K562 (cell line): ENCODE data around the gene SYT14. TPM values are rescaled to one million over a fixed set of nuclear protein-coding genes. Genes with fewer than 3 reads are reported as not detected.

ENCODE experiments used
- ATAC-seq: fragments of 200-7000 bp; cut with Tn5 transposase; 3 replicates; pipeline ENCODE4 v1.9.1; 2020; ENCODE audit warnings: moderate library complexity
- BruUV-seq: library from RNA; stranded (reverse); fragments of 400-500 nt; replicated peaks from 2 replicates; lab custom pipeline; 2021; lab: Mats Ljungman, UMichigan
- CTCF ChIA-PET: fragments of 300-600 bp; formaldehyde crosslinking; extraction: SDS; loops from one replicate; lab custom pipeline; 2021; ENCODE audit warnings: low intra/inter-chr PET ratio; lab: Yijun Ruan, JAX
- POLR2A ChIA-PET: fragments of 300-600, 350-650 bp; sonication (Branson Sonifier 250); formaldehyde crosslinking; extraction: SDS; loops from one replicate; lab custom pipeline; 2021; ENCODE audit warnings: antibody characterized with exemption, inconsistent platforms; lab: Yijun Ruan, JAX
- DNase-seq, 4 experiments: peaks; one replicate each; pipeline versions ENCODE4 v3.0.0 to v3.0.0-alpha.2; 2011 to 2018; ENCODE audit warnings: low spot score in 3 of 4, mixed read lengths in 3 of 4; ENCODE audit errors: extremely low read depth in 1 of 4
- FAIRE-seq: peaks from 2 replicates; lab custom pipeline; 2011; peaks lifted over from hg19 to GRCh38; lab: Jason Lieb, UNC
- H2AFZ ChIP-seq: 2 replicates; pipeline ENCODE4 v1.6.0; 2011; ENCODE audit warnings: low read depth, low read length, control low read depth, inconsistent platforms
- H3K27ac ChIP-seq: fragments of 200-600 bp; 3 replicates; pipeline ENCODE4 v1.8.0; 2011; ENCODE audit warnings: low read depth, mild to moderate bottlenecking, control low read depth, inconsistent platforms, low read length, moderate library complexity, mixed read lengths; ENCODE audit errors: extremely low read depth
- H3K27me3 ChIP-seq, 2 experiments: fragments of 300-600 bp in 1 of 2; 2 replicates in 1 of 2; 3 replicates in 1 of 2; pipeline versions ENCODE4 v1.6.0 to v1.8.0; 2011; ENCODE audit warnings: inconsistent platforms in 2 of 2, low read length in 2 of 2, mild to moderate bottlenecking in 1 of 2, mixed read lengths in 1 of 2, moderate library complexity in 1 of 2; ENCODE audit not compliant: control insufficient read depth in 2 of 2, insufficient read depth in 2 of 2
- H3K36me3 ChIP-seq: fragments of 300-600 bp; 3 replicates; pipeline ENCODE4 v1.8.0; 2011; ENCODE audit warnings: mild to moderate bottlenecking, low read length, inconsistent platforms; ENCODE audit not compliant: control insufficient read depth, insufficient read depth
- H3K4me1 ChIP-seq, 2 experiments: fragments of 200-600 bp in 1 of 2; replicated peaks in 1 of 2; 2 replicates in 1 of 2; 3 replicates in 1 of 2; pipeline versions ENCODE4 v1.5.1 to v1.8.0; 2011; ENCODE audit warnings: inconsistent platforms in 2 of 2, low read length in 2 of 2, mild to moderate bottlenecking in 1 of 2, mixed read lengths in 1 of 2, moderate library complexity in 1 of 2; ENCODE audit not compliant: control insufficient read depth in 2 of 2, insufficient read depth in 2 of 2
- H3K4me2 ChIP-seq: 2 replicates; pipeline ENCODE4 v1.6.1; 2011; ENCODE audit warnings: low read length, control low read depth, inconsistent platforms, mixed read lengths; ENCODE audit not compliant: insufficient read depth
- H3K4me3 ChIP-seq: fragments of 200-600 bp; sonication (generic), shearing (Covaris generic); 2 replicates; pipeline ENCODE4 v1.5.1; 2016; ENCODE audit warnings: control low read depth, inconsistent platforms
- H3K79me2 ChIP-seq: fragments of 200-600 bp; 3 replicates; pipeline ENCODE4 v1.8.0; 2011; ENCODE audit warnings: low read length, inconsistent platforms; ENCODE audit not compliant: control insufficient read depth, insufficient read depth
- H3K9ac ChIP-seq, 2 experiments: 2 replicates each; pipeline versions ENCODE4 v1.6.0 to v1.6.1; 2011; ENCODE audit warnings: low read depth in 2 of 2, low read length in 2 of 2, control low read depth in 1 of 2, inconsistent platforms in 1 of 2, mild to moderate bottlenecking in 1 of 2, mixed read lengths in 1 of 2; ENCODE audit not compliant: insufficient read depth in 1 of 2
- H3K9me1 ChIP-seq: one replicate; pipeline ENCODE4 v1.6.0; 2011; ENCODE audit warnings: inconsistent platforms, mild to moderate bottlenecking, low read length, moderate library complexity; ENCODE audit not compliant: control insufficient read depth, insufficient read depth
- H3K9me3 ChIP-seq: replicated peaks from 2 replicates; pipeline ENCODE4 v1.5.1; 2011; ENCODE audit warnings: low read depth, low read length, inconsistent platforms; ENCODE audit not compliant: control insufficient read depth, insufficient read depth
- H4K20me1 ChIP-seq: replicated peaks from 2 replicates; pipeline ENCODE4 v1.6.1; 2011; ENCODE audit warnings: low read length, inconsistent platforms, mixed read lengths; ENCODE audit not compliant: control insufficient read depth, insufficient read depth
- ASH1L ChIP-seq: fragments of 450-650 bp; IDR thresholded peaks from 2 replicates; pipeline ENCODE4 v1.6.1; 2018; ENCODE audit warnings: borderline replicate concordance, mild to moderate bottlenecking, low read depth; ENCODE audit not compliant: partially characterized antibody
- BCL6 ChIP-seq: fragments of 250-450 bp; sonication (Bioruptor Pico); IDR thresholded peaks from 2 replicates; pipeline ENCODE4 v1.4.0; 2020
- BRD9 ChIP-seq: fragments of 450-650 bp; IDR thresholded peaks from 2 replicates; pipeline ENCODE4 v1.6.1; 2018; ENCODE audit warnings: low read depth; ENCODE audit not compliant: partially characterized antibody
- CHCHD3 ChIP-seq: fragments of 250-450 bp; sonication (Bioruptor Pico); IDR thresholded peaks from 2 replicates; pipeline ENCODE4 v2.1.2; 2022; ENCODE audit warnings: mild to moderate bottlenecking
- CLOCK ChIP-seq: fragments of 250-450 bp; sonication (Bioruptor Pico); IDR thresholded peaks from 2 replicates; pipeline ENCODE4 v1.4.0; 2020; ENCODE audit warnings: mild to moderate bottlenecking, moderate library complexity, borderline replicate concordance
- E2F4 ChIP-seq: sonication (generic); formaldehyde crosslinking; IDR thresholded peaks from 2 replicates; pipeline ENCODE4 v1.8.0; 2022; ENCODE audit warnings: mild to moderate bottlenecking, low read depth, missing genetic modification reagents
- EP400 ChIP-seq: fragments of 450-650 bp; IDR thresholded peaks from 2 replicates; pipeline ENCODE4 v1.6.1; 2017; ENCODE audit warnings: antibody characterized with exemption, mild to moderate bottlenecking, moderate library complexity
- KLF16 ChIP-seq: IDR thresholded peaks from 2 replicates; pipeline ENCODE4 v1.6.1; 2016; ENCODE audit warnings: antibody characterized with exemption
- LCOR ChIP-seq: sonication (generic); formaldehyde crosslinking; IDR thresholded peaks from 2 replicates; pipeline ENCODE4 v1.8.0; 2022; ENCODE audit warnings: mild to moderate bottlenecking, missing genetic modification reagents
- PHF8 ChIP-seq: fragments of 200-600 bp; sonication (generic); IDR thresholded peaks from 2 replicates; pipeline ENCODE4 v1.6.1; 2012; ENCODE audit warnings: mixed run types, mild to moderate bottlenecking, inconsistent platforms, low read length, moderate library complexity, borderline replicate concordance
- RFX1 ChIP-seq: fragments of 450-650 bp; IDR thresholded peaks from 2 replicates; pipeline ENCODE4 v1.6.1; 2016; ENCODE audit warnings: mild to moderate bottlenecking, moderate library complexity
- SMAD3 ChIP-seq: fragments of 450-650 bp; formaldehyde crosslinking; conservative IDR thresholded peaks from 2 replicates; pipeline ENCODE4 v1.4.0; 2020; ENCODE audit warnings: mild to moderate bottlenecking
- SP1 ChIP-seq: sonication (generic); formaldehyde crosslinking; IDR thresholded peaks from 2 replicates; pipeline ENCODE4 v1.8.1; 2022; ENCODE audit warnings: mild to moderate bottlenecking, missing genetic modification reagents
- TARDBP ChIP-seq: fragments of 450-650 bp; IDR thresholded peaks from 2 replicates; pipeline ENCODE4 v1.6.1; 2016
- TOE1 ChIP-seq, 2 experiments: fragments of 450-650 bp in 1 of 2; sonication (generic) in 1 of 2; formaldehyde crosslinking in 1 of 2; IDR thresholded peaks; 2 replicates each; pipeline versions ENCODE4 v1.7.1 to v1.8.0; 2016 to 2022; ENCODE audit warnings: borderline replicate concordance in 2 of 2, mild to moderate bottlenecking in 2 of 2, antibody characterized with exemption in 1 of 2, inconsistent platforms in 1 of 2, low read depth in 1 of 2, missing genetic modification reagents in 1 of 2, moderate library complexity in 1 of 2
- ZBTB2 ChIP-seq: fragments of 450-650 bp; IDR thresholded peaks from 2 replicates; pipeline ENCODE4 v1.6.1; 2016; ENCODE audit warnings: antibody characterized with exemption
- ZNF12 ChIP-seq: sonication (generic); formaldehyde crosslinking; IDR thresholded peaks from 2 replicates; pipeline ENCODE4 v1.4.0; 2020; ENCODE audit warnings: mild to moderate bottlenecking, missing genetic modification reagents
- WGBS: fragments of 100-300 bp; shearing (Covaris generic); methylation state at CpG from one replicate; pipeline ENCODE4 v1.1.6; 2016; ENCODE audit warnings: low coverage, mixed read lengths; ENCODE audit not compliant: insufficient coverage; ENCODE audit errors: missing lambda C conversion rate; 5-methylcytosine and 5-hydroxymethylcytosine counted together
- in situ Hi-C: fragments of 300-500 bp; cut with MboI; formaldehyde crosslinking; loops from 4 replicates; pipeline ENCODE4 v1.15.0; 2018; ENCODE audit warnings: inconsistent platforms, mixed read lengths
- intact Hi-C: fragments of 100-400 bp; cut with micrococcal nuclease; formaldehyde crosslinking; loops from 2 replicates; pipeline ENCODE4 v1.14.2; 2022
- polyA plus RNA-seq, 8 experiments: library from polyadenylated mRNA; depleted of rRNA in 4 of 8; stranded (reverse) in 5 of 8; unstranded in 3 of 8; fragments of >200 nt; fragmentation: Nextera tagmentation in 2 of 8; fragmentation: Illumina TruSeq in 1 of 8; extraction: Ambion mirVana in 2 of 8; extraction: Trizol in 1 of 8; gene quantifications; 2 replicates each; pipeline versions ENCODE4 v1.2.1 to v1.2.3, GENCODE V29; 2011 to 2014; ENCODE audit warnings: inconsistent platforms in 1 of 8, missing spikeins in 1 of 8
- total RNA-seq, 7 experiments: library from RNA; depleted of rRNA in 6 of 7; stranded (reverse); fragments of >200 nt in 6 of 7; fragmentation: Illumina TruSeq in 2 of 7; extraction: Trizol in 2 of 7; gene quantifications; 2 replicates each; pipeline versions ENCODE4 v1.2.1 to v1.2.3, GENCODE V29; 2011 to 2021; ENCODE audit warnings: low replicate concordance in 1 of 7

SYT14 gene
- total and polyA plus RNA-seq, 9 of the 15 experiments (the other 6 are each of a cell fraction or from before 2014, with no cell fraction given), result 0.01 to 0.04 TPM; not detected in 7

DNA sequence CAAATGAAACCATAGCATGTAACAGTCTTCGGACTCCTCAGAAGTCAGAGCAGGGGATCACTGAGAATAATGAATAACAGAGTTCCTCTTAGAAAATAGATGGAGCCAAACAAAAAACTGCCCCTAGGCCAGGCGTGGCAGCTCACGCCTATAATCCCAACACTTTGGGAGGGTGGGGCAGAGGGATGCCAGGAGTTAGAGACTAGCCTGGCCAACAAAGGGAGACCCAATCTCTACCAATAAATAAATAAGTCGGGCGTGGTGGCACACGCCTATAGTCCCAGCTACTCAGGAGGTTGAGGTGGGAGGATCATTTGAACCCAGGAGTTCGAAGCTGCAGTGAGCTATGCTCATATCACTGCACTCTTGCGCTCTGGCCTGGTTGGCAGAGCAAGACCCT is 236.1 kb downstream of the SYT14 start:
- Histone ChIP-seq H3K27me3 (no peaks in the 10 kb centered on the region), H3K4me1 (no peaks in the 10 kb centered on the region), H2AFZ (no peak overlapping the region), H4K20me1 (no peaks in the 10 kb centered on the region), H3K4me3 (no peak overlapping the region), H3K79me2 (no peaks in the 10 kb centered on the region), H3K9ac (no peak overlapping the region), H3K36me3 (no peaks in the 10 kb centered on the region), H3K9me3 (no peaks in the 10 kb centered on the region), H3K27ac (no peak overlapping the region), H3K9me1 (no peaks in the 10 kb centered on the region), H3K4me2 (no peak overlapping the region)
- ATAC-seq (no peak), DNase-seq (no peak), FAIRE-seq (no peak)
- in situ Hi-C loops, result no loop called here
- intact Hi-C loops, result no loop called here
- CTCF ChIA-PET, result no interaction called here
- POLR2A ChIA-PET, result no interaction called here
- no TSS peak for BruUV-seq
- 0% methylated on average over 8 of the region's 8 CpGs for WGBS
- TF ChIP-seq ZBTB2 (no peak), LCOR (CRISPR knock-in tag) (no peak), CHCHD3 (CRISPR knock-in tag) (no peak), PHF8 (no peak), RFX1 (no peak), CLOCK (CRISPR knock-in tag) (no peak), TARDBP (no peak), BRD9 (no peak), ASH1L (no peak), EP400 (no peak), E2F4 (CRISPR knock-in tag) (no peak), TOE1 (IDR thresholded peaks at IDR 0.05; ENCODE audit: borderline replicate concordance) (no peak), TOE1 (CRISPR knock-in tag; IDR thresholded peaks at IDR 0.05; ENCODE audit: borderline replicate concordance, low read depth) (no peak), SMAD3 (CRISPR knock-in tag) (no peak), KLF16 (no peak), BCL6 (no peak), SP1 (CRISPR knock-in tag) (no peak), ZNF12 (CRISPR knock-in tag) (no peak)
